ENCODE measurements around the gene C12orf54.
"Not testable (repeated sequence)": the region's sequence is repeated elsewhere in the genome, so short reads cannot be mapped to it uniquely, and the experiment has no call there.

Gene C12orf54

DNA sequence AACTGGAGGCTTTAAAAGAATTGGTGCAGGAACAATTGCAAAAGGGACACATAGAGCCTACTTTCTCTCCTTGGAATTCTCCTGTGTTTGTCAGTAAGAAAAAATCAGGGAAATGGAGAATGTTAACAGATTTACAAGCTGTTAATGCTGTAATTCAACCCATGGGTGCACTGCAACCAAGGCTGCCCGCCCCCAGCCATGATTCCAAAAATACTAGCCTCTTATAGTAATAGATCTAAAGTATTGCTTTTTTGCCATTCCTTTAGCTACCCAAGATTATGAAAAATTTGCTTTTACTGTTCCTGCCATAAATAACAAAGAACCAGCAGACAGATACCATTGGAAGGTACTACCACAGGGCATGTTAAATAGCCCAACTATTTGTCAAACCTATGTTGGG is 27.8 kb downstream of the C12orf54 start:
- DNase-seq (ENCODE audit: low read depth in 2 of 2) = no peak

DNA sequence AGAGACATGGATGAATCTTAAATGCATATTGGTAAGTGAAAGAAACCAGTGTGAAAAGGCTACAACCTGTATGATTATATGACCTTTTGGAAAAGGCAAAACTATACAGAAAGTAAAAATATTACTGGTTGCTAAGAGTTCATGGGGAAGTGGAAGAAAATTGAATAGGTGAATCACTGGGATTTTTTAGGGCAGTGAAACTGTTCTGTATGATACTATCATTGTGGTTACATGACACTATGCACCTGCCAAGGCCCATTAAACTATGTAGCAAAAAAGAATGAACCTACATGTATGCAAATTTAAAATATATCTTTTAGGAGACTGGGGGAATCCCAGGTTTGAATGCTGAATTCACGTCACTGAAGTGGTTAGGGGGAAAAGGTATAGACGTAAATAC is 30.6 kb downstream of the C12orf54 start:
- no peak for DNase-seq (ENCODE audit: low read depth in 2 of 2)

DNA sequence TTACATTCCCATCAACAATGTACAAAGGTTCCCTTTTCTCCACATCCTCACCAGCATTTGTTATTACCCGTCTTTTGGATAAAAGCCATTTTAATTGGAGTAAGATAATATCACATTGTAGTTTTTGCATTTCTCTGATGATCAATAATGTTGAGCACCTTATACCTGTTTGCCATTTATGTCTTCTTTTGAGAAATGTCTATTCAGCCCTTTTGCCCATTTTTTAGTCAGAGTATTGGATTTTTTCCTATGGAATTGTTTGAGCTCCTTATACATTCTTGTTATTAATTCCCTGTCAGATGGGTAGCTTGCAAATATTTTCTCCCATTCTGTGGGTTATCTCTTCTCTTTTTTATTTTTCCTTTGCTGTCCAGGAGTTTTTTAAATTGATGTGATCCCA is 32.4 kb downstream of the C12orf54 start:
- no peak for DNase-seq (ENCODE audit: low read depth in 2 of 2)

DNA sequence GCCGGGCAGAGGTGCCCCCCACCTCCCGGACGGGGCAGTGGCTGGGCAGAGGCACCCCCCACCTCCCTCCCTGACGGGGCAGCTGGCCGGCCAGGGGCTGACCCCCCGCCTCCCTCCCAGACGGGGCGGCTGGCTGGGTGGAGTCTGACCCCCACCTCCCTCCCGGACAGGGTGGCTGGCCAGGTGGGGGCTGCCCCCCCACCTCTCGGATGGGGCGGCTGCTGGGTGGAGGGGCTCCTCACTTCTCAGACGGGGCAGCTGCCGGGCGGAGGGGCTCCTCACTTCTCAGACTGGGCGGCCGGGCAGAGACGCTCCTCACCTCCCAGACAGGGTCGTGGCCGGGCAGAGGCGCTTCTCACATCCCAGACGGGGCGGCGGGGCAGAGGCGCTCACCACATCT is 38.1 kb downstream of the C12orf54 start:
- DNase-seq (ENCODE audit: low read depth in 2 of 2) = not testable (repeated sequence)

DNA sequence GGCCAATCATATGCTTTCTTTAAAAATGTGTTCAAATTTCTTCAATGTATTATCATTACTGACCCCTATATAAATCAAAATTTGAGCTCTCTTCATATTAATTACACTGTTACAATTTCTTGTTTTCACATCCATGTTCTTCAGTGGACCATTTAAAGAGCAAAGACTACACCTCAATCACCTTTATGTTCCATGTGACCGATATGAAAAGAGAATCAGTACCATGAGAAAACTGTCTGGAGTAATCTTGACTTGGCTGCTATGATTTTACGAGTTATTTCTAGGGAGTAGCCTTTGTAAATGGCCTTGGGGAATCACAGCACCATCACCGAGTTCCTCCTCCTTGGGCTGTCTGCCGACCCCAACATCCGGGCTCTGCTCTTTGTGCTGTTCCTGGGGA is 43.0 kb downstream of the C12orf54 start, which contains the start of gene OR8S1:
Gene OR8S1 (plus strand): TSS at position 301 of the 400 bp plus-strand sequence. CDS start 0 bp downstream, at position 301.
- DNase-seq (ENCODE audit: low read depth in 2 of 2) = no peak

DNA sequence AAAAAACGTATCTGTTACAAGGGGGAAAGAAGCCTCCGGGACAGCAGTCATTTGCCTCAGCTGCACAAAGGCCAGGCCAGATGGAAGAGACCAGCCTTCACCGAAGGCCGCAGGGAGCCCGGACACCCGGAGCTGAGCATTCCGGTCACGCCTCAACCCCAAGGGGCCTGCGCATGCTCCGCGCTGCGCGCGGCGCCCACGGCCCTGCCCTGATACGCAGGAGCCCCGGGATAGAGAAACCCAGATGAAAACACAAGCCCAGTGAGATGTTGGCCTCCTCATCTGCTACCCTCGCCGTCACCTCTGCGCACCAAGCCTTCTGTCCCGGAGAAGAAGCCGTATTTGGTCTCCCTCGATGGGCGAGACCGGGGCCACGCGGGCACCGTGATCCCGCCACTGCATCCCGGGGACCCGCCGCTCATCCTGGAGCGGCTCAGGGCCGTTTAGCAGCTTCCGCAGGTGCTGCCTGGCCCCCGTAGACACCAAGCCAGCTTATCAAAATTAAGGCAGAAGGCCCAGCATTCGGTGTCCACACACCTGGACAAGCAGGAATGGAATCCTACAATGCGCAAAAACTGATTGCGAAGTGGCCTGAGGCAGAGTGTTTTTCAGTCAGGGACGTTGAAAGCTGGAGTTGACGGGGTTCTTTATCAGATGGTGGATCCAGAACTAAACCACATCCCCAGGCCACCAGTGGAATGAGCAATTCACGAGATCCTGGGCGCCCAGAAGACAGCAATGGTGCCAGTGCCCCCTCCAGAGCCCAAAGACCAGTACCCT is 45.8 kb downstream of the C12orf54 start:
- no peak for DNase-seq (ENCODE audit: low read depth in 2 of 2)

DNA sequence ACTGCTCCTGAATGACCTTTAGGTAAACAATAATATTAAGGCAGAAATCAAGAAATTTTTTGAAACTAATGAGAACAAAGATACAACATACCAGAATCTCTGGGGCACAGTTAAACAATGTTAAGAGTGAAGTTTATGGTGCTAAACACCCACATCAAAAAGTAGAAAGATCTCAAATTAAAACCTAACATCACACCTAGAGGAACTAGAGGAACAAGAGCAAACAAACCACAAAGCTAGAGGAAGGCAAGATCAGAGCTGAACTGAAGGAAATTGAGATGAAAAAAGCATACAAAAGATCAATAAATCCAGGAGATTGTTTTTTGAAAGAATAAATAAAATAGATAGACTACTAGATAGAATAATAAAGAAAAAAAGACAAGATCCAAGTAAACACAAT is 50.3 kb downstream of the C12orf54 start:
- DNase-seq (ENCODE audit: low read depth in 2 of 2) = no peak

DNA sequence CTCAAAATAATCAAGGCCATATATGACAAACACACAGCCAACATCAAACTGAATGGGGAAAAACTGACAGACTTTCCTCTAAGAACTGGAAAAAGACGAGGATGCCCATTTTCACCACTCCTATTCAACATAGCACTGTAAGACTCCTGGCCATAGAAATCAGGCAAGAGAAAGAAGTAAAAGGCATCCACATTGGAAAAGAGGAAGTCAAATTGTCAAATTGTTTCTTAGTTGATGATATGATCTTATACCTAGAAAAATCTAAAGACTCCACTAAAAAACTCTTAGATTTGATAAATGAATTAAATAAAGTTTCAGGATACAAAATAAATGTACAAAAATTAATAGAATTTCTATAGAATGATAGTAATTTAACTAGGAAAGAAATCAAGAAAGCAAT is 54.3 kb downstream of the C12orf54 start:
- DNase-seq (ENCODE audit: low read depth in 2 of 2) = no peak

DNA sequence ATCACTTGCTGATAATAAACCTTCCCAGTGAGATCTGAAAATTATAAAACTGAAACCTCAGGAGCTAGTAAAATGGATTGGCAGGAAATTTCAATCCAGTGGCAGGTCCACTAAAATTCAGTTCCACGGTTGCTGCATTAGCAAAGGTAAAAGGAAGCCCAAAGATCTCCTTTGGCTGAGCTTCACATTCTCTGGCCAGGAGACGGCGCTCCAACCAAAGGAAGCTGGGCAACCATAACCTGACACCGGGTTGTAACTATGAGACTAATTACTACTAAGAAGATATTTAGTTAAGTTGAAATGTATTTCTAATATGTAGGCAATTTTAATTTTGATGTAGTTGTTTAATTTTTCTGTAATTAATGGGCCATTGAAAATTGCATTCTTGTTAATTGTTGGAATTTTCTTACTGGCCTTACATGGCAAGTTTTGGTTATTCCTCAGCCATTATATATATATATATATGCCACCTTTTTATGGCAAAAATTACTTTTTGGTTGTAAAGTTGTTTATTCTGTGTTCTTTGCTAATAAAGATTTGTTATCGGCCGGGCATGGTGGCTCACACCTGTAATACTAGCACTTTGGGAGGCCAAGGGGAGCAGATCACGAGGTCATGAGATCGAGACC is 60.1 kb downstream of the C12orf54 start:
- no peak for DNase-seq (ENCODE audit: low read depth in 2 of 2)

DNA sequence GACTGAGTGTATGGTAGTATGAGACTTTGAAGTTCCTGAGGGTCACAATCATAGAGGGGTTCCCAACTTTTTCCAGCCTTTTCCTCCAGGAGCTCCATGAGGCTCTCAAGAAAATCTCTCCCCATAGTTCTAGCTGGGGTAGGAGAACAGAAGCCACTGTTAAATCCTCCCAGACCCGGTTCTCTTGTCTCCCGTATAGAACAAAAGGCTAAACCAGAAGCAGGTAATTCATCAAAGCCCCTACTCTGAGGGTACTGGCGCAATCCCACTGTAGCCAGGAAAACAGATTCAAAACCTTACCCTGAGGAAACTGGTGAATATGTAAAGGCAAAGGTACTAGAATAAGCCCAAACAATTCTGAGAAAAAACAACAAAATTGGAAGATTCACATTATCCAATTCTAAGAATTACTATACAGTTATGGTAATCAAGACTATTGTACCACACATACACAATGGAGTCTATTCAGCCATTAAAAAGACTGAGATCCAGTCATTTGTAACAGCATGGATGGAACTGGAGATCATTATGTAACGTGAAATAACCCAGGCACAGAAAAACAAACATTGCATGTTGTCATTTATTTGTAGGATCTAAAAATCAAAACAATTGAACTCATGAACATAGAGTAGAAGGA is 63.7 kb downstream of the C12orf54 start:
- DNase-seq (ENCODE audit: low read depth in 2 of 2) = no peak
